ENCODE measurements around the gene REG1B. TPM values are rescaled to one million over a fixed set of nuclear protein-coding genes. Genes with fewer than 3 reads are reported as not detected.
"Not testable (repeated sequence)": the region's sequence is repeated elsewhere in the genome, so short reads cannot be mapped to it uniquely, and the experiment has no call there.

The REG1B gene
- polyA plus RNA-seq, 1 donor = not detected

- no peak for DNase-seq (ENCODE audit: low read depth)
Observed at GRCh38 chr2:79084495-79085135, 3.2 kb downstream of the REG1B start.

- no peak for DNase-seq (ENCODE audit: low read depth)
Observed at GRCh38 chr2:79083597-79084251, 4.1 kb downstream of the REG1B start.

GRCh38 chr2:79082987-79083386, 4.8 kb downstream of the REG1B start:
- no peak for DNase-seq (ENCODE audit: low read depth)

GRCh38 chr2:79071078-79071477, 16.7 kb downstream of the REG1B start:
- DNase-seq (ENCODE audit: low read depth) = no peak

- DNase-seq (ENCODE audit: low read depth) = no peak
Observed at GRCh38 chr2:79065201-79065600, 22.6 kb downstream of the REG1B start.

- not testable (repeated sequence) for DNase-seq (ENCODE audit: low read depth)
Observed at GRCh38 chr2:79054769-79055168, 33.0 kb downstream of the REG1B start.

GRCh38 chr2:79053486-79053885, 34.3 kb downstream of the REG1B start:
- peak; percentile 29 for DNase-seq (ENCODE audit: low read depth)

GRCh38 chr2:79041032-79041448, 46.8 kb downstream of the REG1B start:
- peak; percentile 29 for DNase-seq (ENCODE audit: low read depth)

- no peak for DNase-seq (ENCODE audit: low read depth)
Observed at GRCh38 chr2:79039944-79040343, 47.8 kb downstream of the REG1B start.

Other genes starting within 250 kb of the REG1B start
- not detected for gene REG3G, start 62.3 kb downstream of the REG1B start, polyA plus RNA-seq (ENCODE audit: insufficient read length)
- gene REG1A, start 32.5 kb upstream of the REG1B start, polyA plus RNA-seq (ENCODE audit: insufficient read length) = not detected
- gene REG3A, start 71.8 kb upstream of the REG1B start, polyA plus RNA-seq (ENCODE audit: insufficient read length) = not detected